ENCODE measurements around the gene DCST1.

GRCh38 chr1:155002464-155003226 is 31.0 kb upstream of the DCST1 start, which contains the start of gene ZBTB7B:
- TF ChIP-seq SUZ12 (IDR thresholded peaks at IDR 0.05; ENCODE audit: extremely low read depth, insufficient read depth, insufficient read length) (no peak), ZNF274 (IDR thresholded peaks at IDR 0.05; ENCODE audit: low read depth, low read length) (no peak)
